HCT116 (cell line): ENCODE results near the gene SAPCD2.

Source experiments
- CBX3 ChIP-seq: IDR thresholded peaks from 2 replicates; pipeline ENCODE4 v1.6.1; 2012; ENCODE audit warnings: low read depth
- CTCF ChIP-seq, 3 experiments: fragments of 200-600 bp in 1 of 3; sonication (generic) in 1 of 3; IDR thresholded peaks in 2 of 3; conservative IDR thresholded peaks in 1 of 3; 2 replicates each; pipeline ENCODE4 v1.5.1; 2012 to 2017; ENCODE audit warnings: low read depth in 2 of 3, low read length in 2 of 3, antibody characterized with exemption in 1 of 3, borderline replicate concordance in 1 of 3, control low read depth in 1 of 3, mild to moderate bottlenecking in 1 of 3, mixed read lengths in 1 of 3, mixed run types in 1 of 3, moderate library complexity in 1 of 3; ENCODE audit not compliant: insufficient read depth in 1 of 3
- EZH2 ChIP-seq: fragments of 200-600 bp; sonication (generic); IDR thresholded peaks from 2 replicates; pipeline ENCODE4 v1.6.1; 2017; ENCODE audit warnings: antibody characterized with exemption, mixed run types
- FOSL1 ChIP-seq: IDR thresholded peaks from 2 replicates; pipeline ENCODE4 v1.6.1; 2012; ENCODE audit warnings: low read depth
- JUND ChIP-seq: IDR thresholded peaks from 2 replicates; pipeline ENCODE4 v1.6.1; 2012
- POLR2A ChIP-seq: IDR thresholded peaks from 2 replicates; pipeline ENCODE4 v1.7.0; 2011; ENCODE audit warnings: borderline replicate concordance; ENCODE audit not compliant: insufficient read depth, insufficient read length; ENCODE audit errors: extremely low read depth
- POLR2AphosphoS5 ChIP-seq: IDR thresholded peaks from 2 replicates; pipeline ENCODE4 v1.6.1; 2011; ENCODE audit warnings: mild to moderate bottlenecking, low read depth, low read length, moderate library complexity
- SP1 ChIP-seq: IDR thresholded peaks from 2 replicates; pipeline ENCODE4 v1.6.1; 2012; ENCODE audit warnings: low read depth
- SRF ChIP-seq: IDR thresholded peaks from 2 replicates; pipeline ENCODE4 v1.6.1; 2012; ENCODE audit warnings: low read depth
- TCF7L2 ChIP-seq: IDR thresholded peaks from 2 replicates; pipeline ENCODE4 v1.7.0; 2011; ENCODE audit warnings: borderline replicate concordance, inconsistent platforms; ENCODE audit not compliant: insufficient read depth, insufficient read length; ENCODE audit errors: extremely low read depth
- ZNF274 ChIP-seq: fragments of 200-500 bp; sonication (Bioruptor generic); IDR thresholded peaks from 2 replicates; pipeline ENCODE4 v1.6.1; 2014; ENCODE audit warnings: mild to moderate bottlenecking, low read depth, low read length, inconsistent platforms

GRCh38 chr9:137044502-137045177 lies 25.7 kb downstream of the SAPCD2 start:
- no peak for TF ChIP-seq TCF7L2
- no peak for TF ChIP-seq POLR2A
- TF ChIP-seq JUND: no peak
- TF ChIP-seq POLR2AphosphoS5: no peak
- TF ChIP-seq CTCF (IDR thresholded peaks at IDR 0.05 in 2 of 3, conservative IDR thresholded peaks at IDR 0.05 in 1 of 3; ENCODE audit: borderline replicate concordance in 1 of 3, insufficient read depth in 1 of 3, low read depth in 2 of 3, low read length in 2 of 3): no peak
- TF ChIP-seq SP1: no peak
- TF ChIP-seq EZH2: no peak
- TF ChIP-seq FOSL1: no peak
- no peak for TF ChIP-seq SRF
- TF ChIP-seq ZNF274: no peak
- TF ChIP-seq CBX3: no peak
